Measurements from ENCODE around the gene TCF7L1.
"Not testable (repeated sequence)": the region's sequence is repeated elsewhere in the genome, so short reads cannot be mapped to it uniquely, and the experiment has no call there.

The TCF7L1 gene

GRCh38 chr2:85187069-85187468 lies 53.9 kb downstream of the TCF7L1 start:
- no peak for DNase-seq

GRCh38 chr2:85188852-85189251 lies 55.7 kb downstream of the TCF7L1 start:
- DNase-seq: no peak

GRCh38 chr2:85189606-85190270 lies 56.5 kb downstream of the TCF7L1 start:
- no peak for DNase-seq

- DNase-seq: no peak
Measured at GRCh38 chr2:85191157-85191556, 58.0 kb downstream of the TCF7L1 start.

GRCh38 chr2:85194780-85195480 lies 61.7 kb downstream of the TCF7L1 start:
- DNase-seq: no peak

GRCh38 chr2:85195956-85196355 lies 62.8 kb downstream of the TCF7L1 start:
- DNase-seq: no peak

GRCh38 chr2:85199698-85200097 lies 66.5 kb downstream of the TCF7L1 start:
- DNase-seq: no peak

- DNase-seq: no peak
Measured at GRCh38 chr2:85209887-85210286, 76.7 kb downstream of the TCF7L1 start.

GRCh38 chr2:85210511-85210910 lies 77.3 kb downstream of the TCF7L1 start:
- no peak for DNase-seq

GRCh38 chr2:85211606-85212005 lies 78.4 kb downstream of the TCF7L1 start:
- not testable (repeated sequence) for DNase-seq

- DNase-seq: no peak
Measured at GRCh38 chr2:85212841-85213240, 79.6 kb downstream of the TCF7L1 start.

- no peak for DNase-seq
Measured at GRCh38 chr2:85213404-85213803, 80.2 kb downstream of the TCF7L1 start.

- DNase-seq: no peak
Measured at GRCh38 chr2:85213901-85214512, 80.8 kb downstream of the TCF7L1 start.

- DNase-seq: no peak
Measured at GRCh38 chr2:85215081-85215447, 81.9 kb downstream of the TCF7L1 start.

GRCh38 chr2:85215448-85216401 lies 82.5 kb downstream of the TCF7L1 start:
- no peak for DNase-seq

GRCh38 chr2:85216927-85217326 lies 83.7 kb downstream of the TCF7L1 start:
- DNase-seq: no peak

- no peak for DNase-seq
Measured at GRCh38 chr2:85221067-85221691, 88.0 kb downstream of the TCF7L1 start.

GRCh38 chr2:85222792-85223191 lies 89.6 kb downstream of the TCF7L1 start:
- DNase-seq: no peak

GRCh38 chr2:85226783-85227182 lies 93.6 kb downstream of the TCF7L1 start:
- no peak for DNase-seq

- DNase-seq: no peak
Measured at GRCh38 chr2:85230679-85231467, 97.7 kb downstream of the TCF7L1 start.

- DNase-seq: no peak
Measured at GRCh38 chr2:85231468-85231805, 98.2 kb downstream of the TCF7L1 start.

GRCh38 chr2:85231952-85232351 lies 98.8 kb downstream of the TCF7L1 start:
- DNase-seq: no peak
